Endothelial cell of umbilical vein (primary cell): Measurements from ENCODE around the gene GMCL2. TPM values are rescaled to one million over a fixed set of nuclear protein-coding genes. Genes with fewer than 3 reads are reported as not detected.

Source experiments
- BruUV-seq: library from RNA; stranded (reverse); fragments of 400-500 nt; replicated peaks from 2 replicates; lab custom pipeline; 2021; lab: Mats Ljungman, UMichigan
- CTCF ChIA-PET: fragments of 300-600, 350-600 bp; sonication (Branson Sonifier 250); formaldehyde crosslinking; loops from one replicate; lab custom pipeline; 2021; ENCODE audit warnings: antibody characterized with exemption, inconsistent platforms; lab: Charles Lee
- POLR2A ChIA-PET: fragments of 300-600, 350-600 bp; sonication (Branson Sonifier 250); formaldehyde crosslinking; loops from one replicate; lab custom pipeline; 2021; ENCODE audit warnings: antibody characterized with exemption, inconsistent platforms; lab: Charles Lee
- DNase-seq: peaks from one replicate; pipeline ENCODE4 v3.0.0-alpha.2; 2011; ENCODE audit warnings: low read depth, low spot score
- FAIRE-seq: peaks from 2 replicates; lab custom pipeline; 2011; peaks lifted over from hg19 to GRCh38; lab: Jason Lieb, UNC
- H2AFZ ChIP-seq: 2 replicates; pipeline ENCODE4 v1.6.0; 2012; ENCODE audit warnings: low read depth, low read length, control low read depth, inconsistent platforms
- H3K27ac ChIP-seq: 2 replicates; pipeline ENCODE4 v1.5.1; 2011; ENCODE audit warnings: low read depth, mild to moderate bottlenecking, control low read depth, low read length, moderate library complexity; ENCODE audit not compliant: insufficient read depth
- H3K27me3 ChIP-seq, 2 experiments: 2 replicates each; pipeline versions ENCODE4 v1.6.0 to v1.6.1; 2011; ENCODE audit warnings: low read length in 2 of 2, mixed read lengths in 1 of 2; ENCODE audit not compliant: control insufficient read depth in 2 of 2, insufficient read depth in 2 of 2
- H3K36me3 ChIP-seq, 2 experiments: 2 replicates in 1 of 2; 3 replicates in 1 of 2; pipeline ENCODE4 v1.5.1; 2011; ENCODE audit warnings: low read length in 2 of 2, mild to moderate bottlenecking in 1 of 2, moderate library complexity in 1 of 2; ENCODE audit not compliant: control insufficient read depth in 2 of 2, insufficient read depth in 2 of 2; ENCODE audit errors: extremely low read depth in 1 of 2
- H3K4me1 ChIP-seq: 3 replicates; pipeline ENCODE4 v1.5.1; 2011; ENCODE audit warnings: mild to moderate bottlenecking, low read length; ENCODE audit not compliant: control insufficient read depth, insufficient read depth; ENCODE audit errors: extremely low read depth
- H3K4me2 ChIP-seq: 2 replicates; pipeline ENCODE4 v1.6.1; 2011; ENCODE audit warnings: low read length, control low read depth, mixed read lengths; ENCODE audit not compliant: insufficient read depth
- H3K4me3 ChIP-seq, 3 experiments: fragments of 200-600 bp in 1 of 3; sonication (generic), shearing (Covaris generic) in 1 of 3; replicated peaks in 1 of 3; 2 replicates each; pipeline ENCODE4 v1.5.1; 2011 to 2016; ENCODE audit warnings: control low read depth in 3 of 3, low read length in 3 of 3, mild to moderate bottlenecking in 2 of 3, inconsistent platforms in 1 of 3, low read depth in 1 of 3, moderate library complexity in 1 of 3; ENCODE audit not compliant: insufficient read depth in 1 of 3
- H3K79me2 ChIP-seq: 2 replicates; pipeline ENCODE4 v1.6.0; 2012; ENCODE audit warnings: low read length, inconsistent platforms; ENCODE audit not compliant: control insufficient read depth, insufficient read depth
- H3K9ac ChIP-seq: replicated peaks from 2 replicates; pipeline ENCODE3; 2011; ENCODE audit warnings: low read length, control low read depth; ENCODE audit not compliant: insufficient read depth; ENCODE audit errors: extremely low read depth
- H3K9me1 ChIP-seq: replicated peaks from 3 replicates; pipeline ENCODE4 v1.6.0; 2011; ENCODE audit warnings: mild to moderate bottlenecking, low read length; ENCODE audit not compliant: control insufficient read depth, insufficient read depth; ENCODE audit errors: extremely low read depth
- H3K9me3 ChIP-seq: replicated peaks from 2 replicates; pipeline ENCODE4 v1.5.1; 2012; ENCODE audit warnings: low read length, inconsistent platforms; ENCODE audit not compliant: control insufficient read depth, insufficient read depth
- H4K20me1 ChIP-seq: replicated peaks from 2 replicates; pipeline ENCODE3; 2011; ENCODE audit warnings: mild to moderate bottlenecking, low read length; ENCODE audit not compliant: control insufficient read depth, insufficient read depth; ENCODE audit errors: extremely low read depth
- FOS ChIP-seq: IDR thresholded peaks from 2 replicates; pipeline ENCODE4 v1.6.1; 2011; ENCODE audit warnings: mild to moderate bottlenecking, low read length, moderate library complexity, borderline replicate concordance; ENCODE audit not compliant: insufficient read depth
- GATA2 ChIP-seq: IDR thresholded peaks from 2 replicates; pipeline ENCODE4 v1.7.0; 2011; ENCODE audit warnings: low read depth, mild to moderate bottlenecking, moderate library complexity, mixed read lengths, low read length; ENCODE audit not compliant: insufficient read length, insufficient read depth
- JUN ChIP-seq: IDR thresholded peaks from 2 replicates; pipeline ENCODE4 v1.6.1; 2011; ENCODE audit warnings: borderline replicate concordance, low read depth; ENCODE audit not compliant: insufficient read length, insufficient read depth
- MYC ChIP-seq: IDR thresholded peaks from one replicate; pipeline ENCODE4 v1.6.1; 2011; ENCODE audit warnings: mild to moderate bottlenecking, low read depth, low read length
- POLR2A ChIP-seq: IDR thresholded peaks from 2 replicates; pipeline ENCODE4 v1.6.1; 2012; ENCODE audit warnings: low read depth, mild to moderate bottlenecking, control low read depth, low read length
- dilution Hi-C: fragments of 300-500 bp; cut with MboI; formaldehyde crosslinking; loops from one replicate; pipeline ENCODE4 v1.15.0; 2019; ENCODE audit warnings: low sequenced_read_pairs; ENCODE audit not compliant: extremely low pct_ligation_motif_present
- intact Hi-C: fragments of 100-400 bp; cut with micrococcal nuclease; formaldehyde crosslinking; loops from one replicate; pipeline ENCODE4 v1.10.0; 2022
- polyA plus RNA-seq, 4 experiments: library from polyadenylated mRNA; depleted of rRNA in 3 of 4; stranded (reverse) in 3 of 4; unstranded in 1 of 4; fragments of >200 nt; gene quantifications; 2 replicates each; pipeline versions ENCODE4 v1.2.1 to v1.2.3, GENCODE V29; 2011 to 2012; ENCODE audit warnings: missing spikeins in 1 of 4
- total RNA-seq: library from RNA; stranded (reverse); gene quantifications from 2 replicates; pipeline ENCODE4 v1.2.3, GENCODE V29; 2021
- TF ChIP-seq, protein P1 (sequence below): IDR thresholded peaks from 2 replicates; pipeline ENCODE4 v1.6.1; 2011; ENCODE audit not compliant: insufficient read depth, insufficient read length
- TF ChIP-seq, protein P2 (sequence below), 2 donors: IDR thresholded peaks; 1 replicate in 1 of 2; 2 replicates in 1 of 2; pipeline ENCODE4 v1.5.1; 2011; ENCODE audit warnings: low read length in 2 of 2, mild to moderate bottlenecking in 2 of 2, moderate library complexity in 2 of 2, control low read depth in 1 of 2, inconsistent platforms in 1 of 2, low read depth in 1 of 2; ENCODE audit not compliant: insufficient read depth in 1 of 2; ENCODE audit errors: extremely low read depth in 1 of 2

GMCL2 gene
- total and polyA plus RNA-seq, 2 donors (not counting 3 experiments of a cell fraction or from before 2014, with no cell fraction given) = not detected

- no TSS peak for BruUV-seq
- Histone ChIP-seq H3K4me3 (no peak overlapping the region), H4K20me1 (no peaks in the 10 kb centered on the region), H3K4me1 (peaks cover 6% of the 10 kb centered on the region), H2AFZ (no peak overlapping the region), H3K27ac (no peak overlapping the region), H3K36me3 (peaks cover 18 to 35% of the 10 kb centered on the region in 2 experiments), H3K9me3 (no peaks in the 10 kb centered on the region), H3K9me1 (no peaks in the 10 kb centered on the region), H3K79me2 (peaks cover 17% of the 10 kb centered on the region), H3K9ac (no peak overlapping the region), H3K4me2 (no peak overlapping the region), H3K27me3 (no peaks in the 10 kb centered on the region)
- ChIA-PET CTCF (interaction anchor here (11.5 kb wide), 1 partner anchor 74 kb away, joined by 200 read pairs; no protein-coding TSS in a partner anchor), POLR2A (no interaction called here)
- intact Hi-C loops = no loop called here
- FAIRE-seq (no peak), DNase-seq (no peak)
- dilution Hi-C loops = no loop called here
- TF ChIP-seq JUN = no peak
- no peak for TF ChIP-seq MYC
- TF ChIP-seq GATA2 = no peak
- TF ChIP-seq, protein P1, sequence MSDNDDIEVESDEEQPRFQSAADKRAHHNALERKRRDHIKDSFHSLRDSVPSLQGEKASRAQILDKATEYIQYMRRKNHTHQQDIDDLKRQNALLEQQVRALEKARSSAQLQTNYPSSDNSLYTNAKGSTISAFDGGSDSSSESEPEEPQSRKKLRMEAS = no peak
- TF ChIP-seq, protein P2, sequence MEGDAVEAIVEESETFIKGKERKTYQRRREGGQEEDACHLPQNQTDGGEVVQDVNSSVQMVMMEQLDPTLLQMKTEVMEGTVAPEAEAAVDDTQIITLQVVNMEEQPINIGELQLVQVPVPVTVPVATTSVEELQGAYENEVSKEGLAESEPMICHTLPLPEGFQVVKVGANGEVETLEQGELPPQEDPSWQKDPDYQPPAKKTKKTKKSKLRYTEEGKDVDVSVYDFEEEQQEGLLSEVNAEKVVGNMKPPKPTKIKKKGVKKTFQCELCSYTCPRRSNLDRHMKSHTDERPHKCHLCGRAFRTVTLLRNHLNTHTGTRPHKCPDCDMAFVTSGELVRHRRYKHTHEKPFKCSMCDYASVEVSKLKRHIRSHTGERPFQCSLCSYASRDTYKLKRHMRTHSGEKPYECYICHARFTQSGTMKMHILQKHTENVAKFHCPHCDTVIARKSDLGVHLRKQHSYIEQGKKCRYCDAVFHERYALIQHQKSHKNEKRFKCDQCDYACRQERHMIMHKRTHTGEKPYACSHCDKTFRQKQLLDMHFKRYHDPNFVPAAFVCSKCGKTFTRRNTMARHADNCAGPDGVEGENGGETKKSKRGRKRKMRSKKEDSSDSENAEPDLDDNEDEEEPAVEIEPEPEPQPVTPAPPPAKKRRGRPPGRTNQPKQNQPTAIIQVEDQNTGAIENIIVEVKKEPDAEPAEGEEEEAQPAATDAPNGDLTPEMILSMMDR (IDR thresholded peaks at IDR 0.05; ENCODE audit: extremely low read depth in 1 of 2, insufficient read depth in 1 of 2, low read depth in 1 of 2, low read length in 2 of 2) = peak in 1 of 2 donors; percentile 18
- TF ChIP-seq POLR2A = peak; percentile 11
- no peak for TF ChIP-seq FOS
Measured at GRCh38 chr5:178150977-178151734, 36.0 kb downstream of the GMCL2 start.
